Measurements from ENCODE around the gene PEX10. TPM values are rescaled to one million over a fixed set of nuclear protein-coding genes. Genes with fewer than 3 reads are reported as not detected.
A peak's percentile ranks its signal among the peaks of the same experiment; 100 is the strongest.

Gene PEX10
- total and polyA plus RNA-seq, 10 of the 15 experiments (the other 5 are each of a cell fraction or from before 2014, with no cell fraction given) = 0.24 to 24.9 (median 16.8) TPM; not detected in 1

DNA sequence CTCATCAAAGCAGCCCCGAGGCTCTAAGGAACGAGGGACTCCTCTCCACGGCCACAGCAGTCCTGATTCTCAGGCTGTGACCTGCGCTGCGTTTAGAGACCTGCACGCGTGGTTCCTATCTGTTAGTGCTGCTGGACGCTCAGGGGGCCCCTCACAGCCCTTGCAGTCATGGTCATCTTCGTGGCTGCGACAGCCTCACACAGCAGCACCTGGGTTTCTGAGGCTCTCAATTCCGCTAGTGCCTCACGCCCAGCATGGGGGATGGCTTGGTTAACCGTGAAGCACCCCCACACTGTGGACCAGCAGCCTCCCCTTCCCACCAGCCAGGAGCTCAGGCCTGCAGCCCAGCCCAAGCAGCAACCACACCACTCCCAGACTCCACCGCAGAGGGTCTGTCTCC, 28.8 kb downstream of the PEX10 start:
- SMC1A ChIA-PET (ENCODE audit: uncharacterized antibody, unreplicated experiment) = interaction anchor here (4.2 kb wide), 1 partner anchor 188 kb away, joined by 62 read pairs; the partner anchor contains the start of gene FAAP20
- no peak overlapping the region for H3K4me2 ChIP-seq (ENCODE audit: control insufficient read depth, insufficient read depth)
- H4K20me1 ChIP-seq (ENCODE audit: control insufficient read depth, insufficient read depth) = no peaks in the 10 kb centered on the region
- no peak for FAIRE-seq
- CTCF ChIA-PET = interaction anchor here (0.6 to 2.4 kb wide), 2 partner anchors 189 to 243 kb away, joined by 3 to 14 read pairs; partner anchors contain the start of gene FAAP20
- H3K27ac ChIP-seq (ENCODE audit: control insufficient read depth, insufficient read depth) = no peak overlapping the region
- H3K27me3 ChIP-seq (replicated peaks in 1 of 2; ENCODE audit: control insufficient read depth in 2 of 2, insufficient read depth in 2 of 2, low read length in 1 of 2) = no peaks in the 10 kb centered on the region
- POLR2A ChIA-PET = interaction anchor here (0.8 kb wide), 1 partner anchor 184 kb away, joined by 9 read pairs; no protein-coding TSS in a partner anchor
- WGBS (ENCODE audit: insufficient coverage, insufficient replicate concordance, low lambda C conversion rate, missing lambda C conversion rate) = 82% methylated on average over 14 of the region's 14 CpGs
- no peak overlapping the region for H3K4me3 ChIP-seq
- TSS peak; percentile 15 for BruUV-seq (replicated peaks)
- intact Hi-C loops (cut with micrococcal nuclease; ENCODE audit: unreplicated experiment) (no loop called here), in situ Hi-C loops (cut with MboI) (no loop called here)
- no peak for TF ChIP-seq GATAD2B (conservative IDR thresholded peaks at IDR 0.05; ENCODE audit: low read depth)
- no peak for TF ChIP-seq FOXM1 (IDR thresholded peaks at IDR 0.05; ENCODE audit: low read depth, low read length)
- TF ChIP-seq CBX3 (IDR thresholded peaks at IDR 0.05; ENCODE audit: borderline replicate concordance, low read depth) = no peak
- H3K4me1 ChIP-seq (ENCODE audit: control insufficient read depth, insufficient read depth, low read length) = peaks cover 23% of the 10 kb centered on the region
- no peaks in the 10 kb centered on the region for H3K9me3 ChIP-seq (replicated peaks; ENCODE audit: control insufficient read depth, insufficient read depth, low read length)
- no peaks in the 10 kb centered on the region; a peak in 1 of 4 replicates for H3K36me3 ChIP-seq (ENCODE audit: control insufficient read depth in 2 of 2, insufficient read depth in 2 of 2, low read length in 1 of 2)
- no peak overlapping the region for H3K9ac ChIP-seq (ENCODE audit: control insufficient read depth, insufficient read depth, low read length)
- H2AFZ ChIP-seq (ENCODE audit: control insufficient read depth, low read depth, low read length) = no peak overlapping the region
- RAD21 ChIA-PET (ENCODE audit: unreplicated experiment) = interaction anchor here (1.3 kb wide), 1 partner anchor 189 kb away, joined by 3 read pairs; the partner anchor contains the start of gene FAAP20
- no peak for ATAC-seq
- H3K79me2 ChIP-seq (ENCODE audit: control insufficient read depth, insufficient read depth, low read length) = peaks cover 6% of the 10 kb centered on the region; the same call in 1 of the 2 replicates
- DNase-seq (ENCODE audit: low read depth, low spot score) = no peak

DNA sequence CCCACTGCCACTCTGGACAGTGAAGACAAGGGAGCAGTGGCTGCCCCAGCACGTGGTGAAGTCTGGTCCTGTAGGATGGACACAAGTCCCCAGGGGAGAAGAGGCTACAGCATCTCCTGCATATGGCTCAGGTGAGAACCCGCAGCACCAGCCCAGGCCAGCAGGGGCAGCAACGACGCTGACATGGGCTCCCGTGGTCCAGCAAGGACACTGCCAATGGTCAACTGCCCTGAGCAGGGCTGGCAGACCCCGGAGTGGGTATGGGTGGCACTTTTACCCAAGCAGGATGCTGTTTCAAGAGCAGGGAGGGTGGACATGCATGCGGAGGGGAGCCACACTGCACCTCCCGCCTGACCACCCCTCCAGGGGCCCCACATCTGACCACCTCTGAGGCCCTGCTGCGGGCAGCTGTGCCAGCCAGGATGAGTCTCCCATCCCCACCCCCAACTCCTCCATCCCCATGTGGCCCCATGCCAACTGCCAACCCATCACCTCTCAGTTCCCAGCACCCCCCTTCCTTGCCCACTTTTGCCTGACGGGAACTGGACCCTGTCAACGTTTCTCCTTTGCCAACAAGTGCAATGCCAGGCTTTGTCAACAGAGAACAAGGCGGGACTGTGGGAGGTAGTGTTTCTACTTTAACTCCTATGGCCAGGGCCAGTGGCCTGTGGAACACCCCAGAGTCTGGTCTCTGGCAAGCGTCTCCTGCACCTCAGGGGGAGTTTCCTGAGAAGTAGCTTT, 29.6 kb downstream of the PEX10 start:
- no peak overlapping the region for H3K27ac ChIP-seq (ENCODE audit: control insufficient read depth, insufficient read depth)
- TF ChIP-seq, protein P1, sequence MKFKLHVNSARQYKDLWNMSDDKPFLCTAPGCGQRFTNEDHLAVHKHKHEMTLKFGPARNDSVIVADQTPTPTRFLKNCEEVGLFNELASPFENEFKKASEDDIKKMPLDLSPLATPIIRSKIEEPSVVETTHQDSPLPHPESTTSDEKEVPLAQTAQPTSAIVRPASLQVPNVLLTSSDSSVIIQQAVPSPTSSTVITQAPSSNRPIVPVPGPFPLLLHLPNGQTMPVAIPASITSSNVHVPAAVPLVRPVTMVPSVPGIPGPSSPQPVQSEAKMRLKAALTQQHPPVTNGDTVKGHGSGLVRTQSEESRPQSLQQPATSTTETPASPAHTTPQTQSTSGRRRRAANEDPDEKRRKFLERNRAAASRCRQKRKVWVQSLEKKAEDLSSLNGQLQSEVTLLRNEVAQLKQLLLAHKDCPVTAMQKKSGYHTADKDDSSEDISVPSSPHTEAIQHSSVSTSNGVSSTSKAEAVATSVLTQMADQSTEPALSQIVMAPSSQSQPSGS (IDR thresholded peaks at IDR 0.05; ENCODE audit: low read length) = no peak
- TF ChIP-seq, protein P2, sequence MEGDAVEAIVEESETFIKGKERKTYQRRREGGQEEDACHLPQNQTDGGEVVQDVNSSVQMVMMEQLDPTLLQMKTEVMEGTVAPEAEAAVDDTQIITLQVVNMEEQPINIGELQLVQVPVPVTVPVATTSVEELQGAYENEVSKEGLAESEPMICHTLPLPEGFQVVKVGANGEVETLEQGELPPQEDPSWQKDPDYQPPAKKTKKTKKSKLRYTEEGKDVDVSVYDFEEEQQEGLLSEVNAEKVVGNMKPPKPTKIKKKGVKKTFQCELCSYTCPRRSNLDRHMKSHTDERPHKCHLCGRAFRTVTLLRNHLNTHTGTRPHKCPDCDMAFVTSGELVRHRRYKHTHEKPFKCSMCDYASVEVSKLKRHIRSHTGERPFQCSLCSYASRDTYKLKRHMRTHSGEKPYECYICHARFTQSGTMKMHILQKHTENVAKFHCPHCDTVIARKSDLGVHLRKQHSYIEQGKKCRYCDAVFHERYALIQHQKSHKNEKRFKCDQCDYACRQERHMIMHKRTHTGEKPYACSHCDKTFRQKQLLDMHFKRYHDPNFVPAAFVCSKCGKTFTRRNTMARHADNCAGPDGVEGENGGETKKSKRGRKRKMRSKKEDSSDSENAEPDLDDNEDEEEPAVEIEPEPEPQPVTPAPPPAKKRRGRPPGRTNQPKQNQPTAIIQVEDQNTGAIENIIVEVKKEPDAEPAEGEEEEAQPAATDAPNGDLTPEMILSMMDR (IDR thresholded peaks at IDR 0.05 in 2 of 3, conservative IDR thresholded peaks at IDR 0.05 in 1 of 3; ENCODE audit: control insufficient read depth in 2 of 3, extremely low read depth in 1 of 3, insufficient read depth in 1 of 3, low read depth in 3 of 3, low read length in 3 of 3) = peak; percentile 44 to 54 (median 52)
- TF ChIP-seq RAD21 (IDR thresholded peaks at IDR 0.05; ENCODE audit: insufficient read depth, low read depth, low read length) (peak; percentile 16; the same call in 1 of the 2 replicates), EZH2 (IDR thresholded peaks at IDR 0.05; ENCODE audit: borderline replicate concordance, control insufficient read depth, low read depth, low read length) (no peak)
- ATAC-seq = peak; percentile 74
- peaks cover 4% of the 10 kb centered on the region; the same call in 1 of the 2 replicates for H3K79me2 ChIP-seq (ENCODE audit: control insufficient read depth, insufficient read depth, low read length)
- FAIRE-seq = no peak
- in situ Hi-C loops (cut with MboI) = no loop called here
- peaks cover 18% of the 10 kb centered on the region for H3K4me1 ChIP-seq (ENCODE audit: control insufficient read depth, insufficient read depth, low read length)
- no peaks in the 10 kb centered on the region for H4K20me1 ChIP-seq (ENCODE audit: control insufficient read depth, insufficient read depth)
- no peak for DNase-seq (ENCODE audit: low read depth, low spot score)
- no peaks in the 10 kb centered on the region for H3K9me3 ChIP-seq (replicated peaks; ENCODE audit: control insufficient read depth, insufficient read depth, low read length)
- CTCF ChIA-PET = interaction anchor here (0.5 to 4.4 kb wide), 12 partner anchors 9 to 1415 kb away, joined by 3 to 98 read pairs (median 7); partner anchors contain the start of genes FAAP20, MORN1 and RER1
- intact Hi-C loops (cut with micrococcal nuclease; ENCODE audit: unreplicated experiment) = no loop called here
- H3K9ac ChIP-seq (ENCODE audit: control insufficient read depth, insufficient read depth, low read length) = no peak overlapping the region
- no peaks in the 10 kb centered on the region; a peak in 1 of 4 replicates for H3K36me3 ChIP-seq (ENCODE audit: control insufficient read depth in 2 of 2, insufficient read depth in 2 of 2, low read length in 1 of 2)
- POLR2A ChIA-PET = interaction anchor here (1.0 to 1.8 kb wide), 2 partner anchors 9 to 188 kb away, joined by 3 to 12 read pairs; partner anchors contain the start of genes FAAP20, MORN1 and RER1
- no peak overlapping the region for H2AFZ ChIP-seq (ENCODE audit: control insufficient read depth, low read depth, low read length)
- no peak overlapping the region for H3K4me2 ChIP-seq (ENCODE audit: control insufficient read depth, insufficient read depth)
- RAD21 ChIA-PET (ENCODE audit: unreplicated experiment) = interaction anchor here (0.5 to 4.2 kb wide), 8 partner anchors 8 to 565 kb away, joined by 3 to 78 read pairs (median 3); partner anchors contain the start of genes FAAP20, MORN1, PANK4 and RER1
- WGBS (ENCODE audit: insufficient coverage, insufficient replicate concordance, low lambda C conversion rate, missing lambda C conversion rate) = 35% methylated on average over 13 of the region's 13 CpGs
- SMC1A ChIA-PET (ENCODE audit: uncharacterized antibody, unreplicated experiment) = interaction anchor here (0.7 to 4.2 kb wide), 4 partner anchors 154 to 187 kb away, joined by 3 to 62 read pairs (median 3); partner anchors contain the start of gene FAAP20
- H3K27me3 ChIP-seq (replicated peaks in 1 of 2; ENCODE audit: control insufficient read depth in 2 of 2, insufficient read depth in 2 of 2, low read length in 1 of 2) = no peaks in the 10 kb centered on the region
- BruUV-seq (replicated peaks) = no TSS peak
- no peak overlapping the region for H3K4me3 ChIP-seq
